ENCODE results near the gene TAOK1. TPM values are rescaled to one million over a fixed set of nuclear protein-coding genes. Genes with fewer than 3 reads are reported as not detected.

The TAOK1 gene
- total RNA-seq, 1 donor from 2014 or later, result 43.0 TPM

DNA sequence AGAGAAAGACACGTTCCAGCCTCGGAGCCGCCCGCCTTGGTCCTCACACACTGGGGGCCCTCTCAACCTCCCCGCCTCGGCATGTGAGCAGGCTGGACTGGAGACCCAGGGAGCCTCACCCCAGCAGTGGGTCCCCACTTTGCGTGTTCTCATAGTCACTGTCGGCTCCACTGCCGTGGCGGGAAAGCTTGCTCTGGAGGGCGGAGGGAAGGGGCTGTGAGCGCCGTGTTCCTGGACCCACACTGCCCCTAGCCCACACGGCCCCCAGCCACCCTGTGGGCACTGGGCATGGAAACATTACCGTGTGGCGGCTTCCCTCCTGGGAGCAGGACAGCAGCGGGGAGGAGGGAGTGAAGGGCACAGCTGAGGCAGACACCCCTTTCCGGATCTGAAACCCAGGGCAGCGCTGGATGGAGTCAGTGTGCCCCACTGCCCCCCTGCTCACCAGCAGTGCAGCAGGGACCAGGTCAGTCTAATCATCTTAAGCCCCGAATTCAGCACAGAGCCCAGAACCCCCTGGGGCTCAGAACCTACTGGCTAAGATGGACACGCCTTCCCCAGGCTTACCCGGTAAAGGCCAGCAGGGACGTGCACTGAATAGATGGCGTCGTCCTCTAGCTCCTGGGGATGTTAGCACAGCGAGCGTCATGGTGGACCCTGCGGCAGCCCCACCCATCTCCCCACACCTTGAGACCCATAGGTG lies 185.5 kb downstream of the TAOK1 start:
- intact Hi-C loops (cut with micrococcal nuclease), result no loop called here
- DNase-seq, result no peak

DNA sequence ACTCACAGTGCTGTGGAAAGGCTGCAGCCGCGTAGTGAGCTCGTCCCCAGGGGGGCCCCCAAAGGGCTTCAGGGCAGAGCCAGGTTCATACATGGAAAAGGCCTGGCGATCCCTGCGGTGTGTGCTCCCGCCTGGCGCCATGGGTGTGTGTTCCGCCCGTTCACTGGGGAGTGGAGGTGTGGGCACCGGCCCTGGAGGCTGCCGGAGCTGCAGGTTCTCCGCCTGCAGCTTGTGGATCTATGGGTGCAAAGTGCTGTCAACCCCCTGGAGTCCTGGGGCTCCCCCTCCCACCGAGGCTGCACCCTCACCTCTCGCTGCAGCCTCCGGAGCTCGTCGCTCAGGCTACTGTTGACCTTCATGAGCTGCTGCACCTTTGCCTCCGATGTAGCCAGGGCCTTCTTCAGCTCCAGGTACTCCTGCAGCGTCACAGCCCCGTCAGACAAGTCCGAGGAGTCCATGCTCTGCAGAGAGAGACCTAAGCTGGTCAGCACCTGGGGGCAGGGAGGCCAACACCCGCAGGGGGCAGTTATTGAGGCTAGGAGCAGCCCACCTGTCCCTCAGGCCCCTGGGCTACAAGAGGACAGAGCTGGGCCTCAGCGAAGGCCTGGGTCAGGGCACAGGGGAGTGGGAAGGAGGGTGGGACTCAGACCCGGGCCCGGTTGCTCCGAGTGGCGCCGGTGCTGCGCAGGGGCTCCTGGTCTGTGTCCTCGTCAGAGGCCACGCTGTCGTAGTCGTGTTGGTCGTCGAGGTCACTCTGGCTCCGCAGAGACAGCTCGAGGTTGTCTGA lies 186.2 kb downstream of the TAOK1 start:
- ATAC-seq (no peak), DNase-seq (peak; percentile 31)
- intact Hi-C loops (cut with micrococcal nuclease), result no loop called here

More for the DNA sequence above, 185.5 kb downstream of the TAOK1 start:
- no peak for ATAC-seq

DNA sequence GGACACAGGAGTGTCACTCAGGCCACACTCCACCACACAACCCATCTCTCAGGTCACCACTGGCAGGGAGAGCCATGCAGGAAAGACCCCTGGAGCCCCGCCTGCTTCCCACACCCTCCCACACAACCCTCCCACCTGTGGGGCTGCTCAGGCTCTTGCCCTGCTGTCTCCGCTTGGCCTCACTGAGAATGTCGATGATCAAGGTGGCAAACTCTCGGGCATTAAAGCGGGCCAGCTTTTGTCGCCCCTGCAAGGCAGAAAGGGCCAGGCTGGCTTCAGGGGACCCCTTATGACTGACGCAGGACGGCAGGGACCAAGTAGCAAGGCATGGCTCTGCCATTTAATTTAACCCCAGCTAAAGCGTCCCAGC lies 186.8 kb downstream of the TAOK1 start:
- intact Hi-C loops (cut with micrococcal nuclease), result no loop called here
- DNase-seq, result no peak

GRCh38 chr17:29577385-29578211 lies 187.4 kb downstream of the TAOK1 start:
- ATAC-seq, result no peak
- intact Hi-C loops (cut with micrococcal nuclease), result no loop called here
- DNase-seq, result peak; percentile 39

More for the DNA sequence above, 186.8 kb downstream of the TAOK1 start:
- ATAC-seq, result no peak

DNA sequence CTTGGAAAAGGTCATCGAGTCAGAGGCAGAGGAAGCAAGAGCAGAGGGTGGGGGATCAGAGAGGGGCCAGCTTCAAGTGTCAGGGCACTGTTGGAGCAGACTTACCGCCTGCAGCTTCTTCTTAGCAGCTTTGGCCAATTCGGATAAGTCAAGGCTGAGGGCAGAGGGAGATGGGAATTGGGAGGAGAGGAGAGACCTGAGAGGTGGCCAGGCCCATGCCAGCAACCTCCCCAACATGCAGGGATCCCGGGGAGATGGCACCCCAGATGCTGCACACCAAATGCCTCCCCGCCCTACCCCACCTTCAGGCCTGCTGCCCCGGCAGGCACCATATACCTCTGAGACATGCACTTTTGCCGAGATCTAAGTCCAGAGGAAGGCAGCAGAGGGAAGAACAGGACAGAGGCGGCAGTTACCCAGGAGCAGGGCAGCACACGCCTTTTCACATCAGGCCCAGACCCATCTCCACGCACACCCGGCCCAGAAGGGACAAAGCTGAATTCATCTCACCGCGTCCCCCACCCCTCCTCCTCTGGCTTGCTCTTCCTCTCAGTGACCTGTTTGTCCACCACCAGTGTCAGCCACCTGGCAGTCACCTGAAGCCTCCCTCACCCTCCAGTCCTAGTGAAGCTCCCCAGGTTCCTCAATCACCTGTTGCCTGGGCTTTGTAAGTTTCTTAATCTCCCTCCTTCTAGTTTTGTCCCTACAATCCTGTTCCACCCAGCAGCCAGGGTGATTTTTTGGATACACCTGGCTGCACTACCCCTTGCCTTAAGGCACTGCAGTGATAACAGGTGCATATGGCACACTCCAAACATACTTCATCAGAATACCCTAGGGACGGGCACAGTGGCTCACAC lies 188.7 kb downstream of the TAOK1 start:
- intact Hi-C loops (cut with micrococcal nuclease), result no loop called here
- DNase-seq (no peak), ATAC-seq (no peak)

GRCh38 chr17:29579866-29580771 lies 190.0 kb downstream of the TAOK1 start:
- DNase-seq, result peak; percentile 92
- intact Hi-C loops (cut with micrococcal nuclease), result no loop called here
- peak; percentile 79 for ATAC-seq

DNA sequence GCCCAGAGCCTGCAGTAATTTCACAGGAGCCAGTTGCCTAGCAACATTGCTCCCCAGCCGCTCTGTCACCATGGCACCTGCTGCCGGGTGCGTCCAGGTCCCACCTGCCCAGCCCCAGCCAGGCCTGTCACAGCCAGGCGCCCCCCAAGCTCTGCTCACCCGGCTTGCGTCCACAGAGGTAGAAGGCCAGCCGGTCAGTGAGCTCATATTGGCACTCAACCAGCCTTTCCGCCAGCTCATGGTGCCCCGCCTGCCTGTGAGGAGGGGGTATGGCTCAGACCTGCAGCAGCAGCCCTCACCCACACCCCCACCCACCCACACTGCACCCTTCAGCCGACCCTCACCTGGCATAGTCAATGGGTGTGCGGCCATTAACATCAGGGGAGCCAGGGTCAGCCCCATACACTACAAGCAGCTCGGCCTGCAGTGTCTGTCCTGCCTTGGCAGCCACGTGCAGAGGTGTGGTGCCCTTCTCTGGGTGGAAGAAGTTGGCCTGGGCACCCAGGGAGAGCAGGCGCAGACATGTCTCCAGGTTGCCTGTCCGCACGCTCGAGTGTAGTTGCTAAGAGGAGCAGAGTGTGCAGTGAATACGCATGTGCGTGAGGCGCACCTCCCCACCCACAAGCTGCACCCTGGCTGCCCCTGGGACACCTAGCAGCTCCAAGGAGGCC lies 191.6 kb downstream of the TAOK1 start:
- ATAC-seq (no peak), DNase-seq (no peak)
- intact Hi-C loops (cut with micrococcal nuclease), result no loop called here

- ATAC-seq (no peak), DNase-seq (no peak)
- intact Hi-C loops (cut with micrococcal nuclease), result no loop called here
These were observed 192.1 kb downstream of the TAOK1 start for GRCh38 chr17:29582254-29582765.

GRCh38 chr17:29582772-29583171 lies 192.6 kb downstream of the TAOK1 start:
- no peak for DNase-seq
- intact Hi-C loops (cut with micrococcal nuclease), result no loop called here

GRCh38 chr17:29583324-29584248 lies 193.4 kb downstream of the TAOK1 start:
- ATAC-seq (no peak), DNase-seq (no peak)
- intact Hi-C loops (cut with micrococcal nuclease), result no loop called here

More at GRCh38 chr17:29582772-29583171, 192.6 kb downstream of the TAOK1 start:
- ATAC-seq, result no peak

DNA sequence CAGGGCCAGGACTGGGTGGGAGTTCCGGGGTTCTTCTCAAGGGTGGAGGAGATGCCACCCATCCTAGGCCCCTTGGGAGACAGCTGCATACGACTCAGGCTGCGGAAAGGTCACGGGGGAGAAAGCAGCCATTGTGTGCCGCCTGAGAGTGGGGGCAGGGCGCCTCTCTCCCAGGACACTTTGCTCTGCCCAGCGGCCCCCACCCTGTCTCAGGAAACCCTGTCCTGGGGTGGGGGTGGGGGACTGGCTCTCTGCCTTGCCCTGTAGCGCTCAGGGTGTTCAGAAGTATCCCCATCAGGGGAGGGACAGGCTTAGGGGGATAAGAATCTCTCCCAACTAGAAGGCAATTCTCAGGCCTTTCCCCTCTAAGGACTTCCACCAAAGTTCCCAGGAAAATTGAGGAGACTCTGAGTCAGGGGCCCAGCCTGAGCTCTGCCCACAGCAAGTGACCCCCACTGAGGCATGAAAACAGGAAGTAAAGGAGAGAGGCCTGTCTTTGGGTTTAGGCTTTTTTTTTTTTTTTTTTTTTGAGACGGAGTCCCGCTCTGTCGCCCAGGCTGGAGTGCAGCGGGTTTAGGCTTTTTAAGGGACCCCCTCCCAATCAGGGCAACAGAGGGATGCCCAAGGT lies 194.4 kb downstream of the TAOK1 start:
- peak; percentile 31 for ATAC-seq
- peak; percentile 65 for DNase-seq
- intact Hi-C loops (cut with micrococcal nuclease), result no loop called here

DNA sequence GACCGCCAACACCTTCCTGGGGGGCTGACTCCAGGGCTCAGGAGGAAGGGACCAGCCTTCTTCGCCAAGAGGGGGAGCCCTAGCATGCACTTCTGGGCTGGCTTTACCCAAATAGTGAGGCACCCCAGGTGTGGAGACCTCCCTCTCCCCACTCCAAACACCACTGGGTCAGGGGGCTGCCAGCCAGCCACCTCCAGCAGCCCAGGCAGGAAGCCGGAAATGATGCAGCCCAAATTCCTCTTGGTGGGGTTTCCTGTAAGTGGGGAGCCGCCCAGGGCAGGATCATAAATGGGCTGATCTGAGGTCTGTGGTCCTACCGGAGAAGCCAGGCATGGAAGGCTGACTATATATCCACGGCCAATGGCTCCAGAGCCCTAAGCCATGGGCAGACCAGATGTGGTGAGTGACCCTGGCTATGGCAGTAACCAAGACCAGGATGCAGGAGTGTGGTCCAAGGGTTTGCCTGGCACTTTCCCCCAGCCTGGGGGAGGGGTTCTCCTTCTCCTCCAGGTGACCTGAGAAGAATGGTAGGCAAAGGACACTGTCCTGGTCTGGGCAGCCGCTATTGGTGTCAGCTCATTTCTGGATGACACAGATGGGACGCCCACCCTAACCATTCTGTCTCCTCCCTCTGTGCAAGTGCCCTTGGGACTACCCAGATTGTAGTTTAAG lies 195.1 kb downstream of the TAOK1 start:
- ATAC-seq, result peak; percentile 1
- intact Hi-C loops (cut with micrococcal nuclease), result no loop called here
- peak; percentile 51 for DNase-seq

- intact Hi-C loops (cut with micrococcal nuclease), result no loop called here
- DNase-seq (peak; percentile 37), ATAC-seq (no peak)
These were observed 196.7 kb downstream of the TAOK1 start for GRCh38 chr17:29586676-29587469.

- DNase-seq (no peak), ATAC-seq (no peak)
- intact Hi-C loops (cut with micrococcal nuclease), result no loop called here
These were observed 197.4 kb downstream of the TAOK1 start for GRCh38 chr17:29587591-29587990.
